ENCODE results near the gene NOS1.

DNA sequence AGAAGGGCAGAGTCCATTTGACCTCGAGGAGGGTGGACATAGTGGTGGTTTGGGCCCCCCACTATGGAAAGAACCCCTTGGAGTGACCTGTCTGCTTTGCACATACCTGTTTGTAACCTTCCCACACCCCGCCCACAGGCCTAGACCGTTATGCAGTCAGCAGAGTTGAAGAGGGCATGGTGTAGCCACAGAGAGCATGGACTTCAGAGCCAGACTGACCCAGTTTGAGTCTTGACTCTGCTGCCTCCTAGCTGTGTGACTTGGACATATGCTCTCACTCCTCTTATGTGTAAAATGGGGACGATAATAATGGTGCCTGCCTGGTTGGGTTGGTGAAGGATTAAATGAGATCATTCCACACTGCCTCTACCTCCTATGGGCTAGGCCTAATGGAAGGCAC lies 40.9 kb upstream of the NOS1 start:
- TF ChIP-seq, protein P1, sequence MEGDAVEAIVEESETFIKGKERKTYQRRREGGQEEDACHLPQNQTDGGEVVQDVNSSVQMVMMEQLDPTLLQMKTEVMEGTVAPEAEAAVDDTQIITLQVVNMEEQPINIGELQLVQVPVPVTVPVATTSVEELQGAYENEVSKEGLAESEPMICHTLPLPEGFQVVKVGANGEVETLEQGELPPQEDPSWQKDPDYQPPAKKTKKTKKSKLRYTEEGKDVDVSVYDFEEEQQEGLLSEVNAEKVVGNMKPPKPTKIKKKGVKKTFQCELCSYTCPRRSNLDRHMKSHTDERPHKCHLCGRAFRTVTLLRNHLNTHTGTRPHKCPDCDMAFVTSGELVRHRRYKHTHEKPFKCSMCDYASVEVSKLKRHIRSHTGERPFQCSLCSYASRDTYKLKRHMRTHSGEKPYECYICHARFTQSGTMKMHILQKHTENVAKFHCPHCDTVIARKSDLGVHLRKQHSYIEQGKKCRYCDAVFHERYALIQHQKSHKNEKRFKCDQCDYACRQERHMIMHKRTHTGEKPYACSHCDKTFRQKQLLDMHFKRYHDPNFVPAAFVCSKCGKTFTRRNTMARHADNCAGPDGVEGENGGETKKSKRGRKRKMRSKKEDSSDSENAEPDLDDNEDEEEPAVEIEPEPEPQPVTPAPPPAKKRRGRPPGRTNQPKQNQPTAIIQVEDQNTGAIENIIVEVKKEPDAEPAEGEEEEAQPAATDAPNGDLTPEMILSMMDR (conservative IDR thresholded peaks at IDR 0.05; ENCODE audit: low read depth, low read length) = no peak
- TF ChIP-seq EZH2 (IDR thresholded peaks at IDR 0.05; ENCODE audit: borderline replicate concordance, low read depth, low read length, poor library complexity, severe bottlenecking) = no peak

Data from A673 (cell line).